Measurements from ENCODE around the gene KCNJ6.

The KCNJ6 gene

GRCh38 chr21:37560385-37560784 is 355.9 kb downstream of the KCNJ6 start:
- in situ Hi-C loops (cut with MboI; ENCODE audit: low sequenced_read_pairs): no loop called here

DNA sequence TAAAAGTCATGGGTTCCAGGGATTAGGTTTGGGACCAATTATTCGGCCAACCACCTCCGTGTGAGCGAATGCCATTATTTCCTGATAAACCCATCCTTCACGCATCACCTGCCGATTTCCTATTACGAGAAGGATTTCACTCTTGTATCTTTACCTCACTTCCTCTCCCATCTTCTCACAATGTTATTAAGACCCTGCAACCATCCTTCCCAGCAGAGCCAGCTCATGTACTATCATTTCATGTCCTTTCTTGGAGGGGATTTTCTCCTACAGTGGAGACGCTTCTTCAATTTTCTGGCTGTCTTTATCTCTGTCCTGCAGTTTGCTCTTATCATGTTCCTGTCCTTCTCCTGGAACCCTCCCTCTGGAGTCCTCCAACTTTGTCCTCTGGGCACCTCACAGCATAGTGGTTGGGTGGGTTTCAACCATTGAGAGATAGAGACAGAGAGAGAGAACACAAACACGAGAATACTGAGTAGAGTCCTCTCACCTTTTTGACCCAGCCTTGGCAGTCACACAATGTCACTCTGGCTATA is 357.5 kb downstream of the KCNJ6 start:
- in situ Hi-C loops (cut with MboI; ENCODE audit: low sequenced_read_pairs): no loop called here
